Activated effector memory CD4-positive, alpha-beta T cell treated with anti-CD3 and anti-CD28 coated beads, Interleukin-2, amount 50 U/mL, for 16 hours (primary cell): ENCODE results near the gene ADIPOR2.
"Not testable (repeated sequence)": the region's sequence is repeated elsewhere in the genome, so short reads cannot be mapped to it uniquely, and the experiment has no call there.

Experiments
- DNase-seq: peaks from one replicate; pipeline ENCODE4 v3.0.0-alpha.2; 2020

ADIPOR2 gene

DNA sequence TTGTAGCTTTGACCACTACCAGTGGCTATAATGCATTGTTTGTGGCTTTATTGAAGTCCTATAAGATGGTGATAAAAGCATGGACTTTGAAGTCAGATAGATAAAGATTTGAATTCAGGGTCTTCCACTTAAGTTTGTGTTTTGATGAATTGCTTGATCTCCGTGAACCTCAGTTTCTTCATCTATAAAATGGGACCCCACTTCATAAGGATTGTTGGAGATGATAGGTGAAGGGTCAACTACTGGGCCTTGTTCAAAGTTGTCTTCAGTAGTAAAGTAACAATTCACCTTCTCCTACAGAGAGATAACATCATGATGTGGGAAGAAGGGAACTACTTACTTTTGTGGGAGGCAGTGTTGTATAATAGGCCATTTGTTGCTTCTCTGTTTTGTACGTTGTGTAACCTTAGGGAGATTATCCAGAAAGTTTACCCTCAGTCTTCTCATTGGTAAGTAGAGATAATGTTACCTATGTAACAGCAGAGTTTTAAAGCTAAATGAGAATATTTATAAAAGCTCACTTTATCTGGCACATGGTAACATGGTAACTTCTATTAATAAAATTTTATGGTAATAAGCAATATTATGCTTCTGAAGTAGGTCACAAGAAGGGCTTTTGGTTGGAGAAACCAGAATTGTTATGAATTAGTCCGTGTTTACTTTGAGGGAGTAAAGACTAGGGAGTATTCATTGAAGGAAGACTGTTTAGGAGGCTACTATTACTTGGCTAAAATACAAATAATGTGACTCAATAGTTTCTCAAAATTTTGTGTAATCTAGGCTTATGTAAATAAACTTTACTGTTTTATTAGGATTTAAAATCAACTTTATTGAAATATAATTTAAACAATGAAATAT, 15.1 kb downstream of the ADIPOR2 start:
- DNase-seq, result no peak

DNA sequence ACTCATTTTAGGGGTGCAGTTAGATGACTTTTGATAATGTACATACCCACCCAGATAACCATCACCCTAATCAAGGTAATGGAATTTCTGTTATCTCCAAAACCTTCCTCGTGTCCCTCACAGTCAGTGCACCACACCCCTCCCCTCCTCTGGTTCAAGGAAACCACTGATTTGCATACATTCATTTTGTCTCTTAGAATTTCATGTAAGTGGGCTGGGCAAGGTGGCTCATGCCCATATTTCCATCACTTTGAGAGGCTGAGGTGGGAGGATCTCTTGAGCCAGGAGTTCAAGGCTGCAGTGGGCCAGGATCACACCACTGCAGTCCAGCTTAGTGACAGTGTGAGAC, 15.7 kb downstream of the ADIPOR2 start:
- no peak for DNase-seq

DNA sequence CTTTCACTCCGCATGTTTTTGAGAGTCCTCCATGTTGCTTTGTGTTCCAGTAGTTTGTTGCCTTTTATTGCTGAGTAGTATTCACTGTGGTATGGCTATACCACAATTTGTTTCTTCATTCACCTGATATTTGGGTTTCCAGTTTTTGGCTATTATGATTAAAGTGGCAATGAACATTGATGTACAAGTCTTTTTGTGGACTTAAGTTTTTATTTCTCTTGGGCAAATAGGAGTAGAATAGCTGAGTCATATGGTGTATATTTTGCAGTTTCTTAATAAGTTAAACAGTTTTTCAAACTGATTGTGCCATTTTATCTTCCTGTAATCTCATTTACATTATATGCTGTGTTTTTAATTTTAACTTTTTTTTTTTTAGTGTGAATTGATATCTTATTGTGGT, 16.2 kb downstream of the ADIPOR2 start:
- DNase-seq, result no peak

DNA sequence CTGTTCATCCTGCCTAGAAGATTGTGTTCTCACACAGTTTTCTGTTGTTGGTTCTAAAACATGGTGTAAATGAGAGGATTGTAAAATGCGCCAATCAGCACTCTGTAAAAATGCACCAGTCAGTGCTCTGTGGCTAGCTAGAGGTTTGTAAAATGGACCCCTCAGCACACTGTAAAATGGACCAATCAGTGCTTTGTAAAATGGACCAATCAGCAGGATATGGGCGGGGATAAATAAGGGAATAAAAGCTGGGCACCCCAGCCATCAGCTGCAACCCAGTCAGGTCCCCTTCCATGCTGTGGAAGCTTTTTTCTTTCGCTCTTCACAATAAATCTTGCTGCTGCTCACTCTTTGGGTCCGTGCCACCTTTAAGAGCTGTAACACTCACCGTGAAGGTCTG, 19.1 kb downstream of the ADIPOR2 start:
- DNase-seq, result not testable (repeated sequence)

DNA sequence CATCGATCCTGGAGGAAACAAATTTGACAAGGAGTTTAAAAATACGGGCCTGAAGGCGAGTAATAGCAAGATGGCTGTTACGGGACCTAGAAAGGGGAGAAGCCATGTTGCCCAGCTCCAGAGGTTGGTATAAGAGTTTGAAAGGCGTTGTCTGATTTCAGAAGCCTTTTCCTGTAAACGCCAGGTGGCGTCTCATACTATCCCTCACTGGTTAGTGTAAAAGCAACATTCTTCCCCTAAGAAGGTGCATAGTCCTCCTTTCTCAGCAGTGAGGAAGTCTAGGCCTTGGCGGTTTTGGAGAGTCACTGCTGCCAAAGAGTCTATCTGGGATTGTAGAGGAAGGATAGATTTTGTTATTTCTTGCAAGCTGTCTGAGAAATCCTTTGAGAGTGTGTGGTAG, 20.0 kb downstream of the ADIPOR2 start:
- not testable (repeated sequence) for DNase-seq

DNA sequence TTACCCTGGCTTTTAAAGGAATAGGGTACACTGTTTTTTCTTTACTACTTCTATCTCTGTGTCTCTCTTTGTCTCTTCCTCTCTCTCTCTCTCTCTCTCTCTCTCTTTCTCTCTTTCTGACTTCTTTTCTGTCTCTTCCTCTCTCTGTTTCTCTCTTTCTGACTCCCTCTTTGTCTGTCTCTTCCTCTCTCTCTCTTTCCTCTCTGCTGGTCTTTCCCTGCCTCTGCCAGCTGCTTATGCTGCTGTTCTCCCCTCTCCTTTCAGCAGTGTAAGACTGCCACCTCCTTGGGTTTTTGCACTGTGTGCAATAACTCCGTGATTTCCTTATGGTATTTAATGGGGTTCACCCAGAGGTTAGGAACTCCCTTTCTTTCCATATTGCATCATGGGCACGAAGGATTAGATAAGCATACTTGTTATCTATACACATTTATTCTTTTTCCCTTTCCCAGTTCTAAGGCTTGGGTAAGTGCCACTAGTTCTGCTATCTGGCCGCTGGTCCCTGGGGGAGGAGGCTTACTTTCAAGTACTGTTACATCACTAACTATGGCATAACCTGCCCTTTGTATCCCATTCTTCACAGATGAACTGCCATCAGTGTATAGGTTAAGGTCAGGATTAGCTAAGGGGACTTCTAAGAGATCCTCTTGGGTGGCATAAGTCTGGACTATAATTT, 20.8 kb downstream of the ADIPOR2 start:
- DNase-seq, result not testable (repeated sequence)

DNA sequence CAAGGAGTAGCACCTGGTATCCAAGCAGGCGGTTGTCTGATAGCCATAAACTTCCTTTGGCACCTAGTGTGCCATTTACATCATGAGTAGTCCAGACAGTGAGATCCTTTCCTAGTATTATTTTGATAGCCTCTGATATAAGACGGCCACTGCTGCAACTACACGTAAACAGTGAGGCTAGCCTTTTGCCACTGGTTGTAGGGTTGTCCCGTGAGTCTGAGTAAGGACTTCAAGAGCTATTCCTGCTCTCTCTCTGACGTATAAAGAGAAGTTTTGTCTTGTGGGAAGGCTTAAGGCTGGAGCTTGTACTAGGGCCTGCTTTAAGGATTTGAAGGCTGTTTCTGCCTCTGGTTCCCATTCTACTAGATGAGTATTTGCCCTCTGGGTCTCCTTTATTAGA, 21.4 kb downstream of the ADIPOR2 start:
- DNase-seq, result not testable (repeated sequence)

DNA sequence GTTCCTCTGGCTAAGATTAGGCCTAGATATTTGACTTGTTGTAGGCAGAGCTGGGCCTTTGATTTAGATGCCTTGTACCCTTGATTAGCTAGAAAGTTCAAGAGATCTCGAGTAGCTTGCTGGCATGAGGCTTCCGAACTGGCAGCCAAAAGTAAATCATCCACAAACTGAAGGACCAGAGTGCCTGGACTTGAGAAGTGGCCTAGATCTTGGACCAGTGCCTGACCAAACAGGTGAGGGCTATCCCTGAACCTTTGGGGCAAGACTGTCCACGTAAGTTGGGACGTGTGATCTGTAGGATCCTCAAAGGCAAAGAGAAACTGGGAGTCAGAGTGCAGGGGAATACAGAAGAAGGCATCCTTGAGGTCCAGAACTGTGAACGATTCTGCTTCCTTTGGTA, 22.0 kb downstream of the ADIPOR2 start:
- not testable (repeated sequence) for DNase-seq

DNA sequence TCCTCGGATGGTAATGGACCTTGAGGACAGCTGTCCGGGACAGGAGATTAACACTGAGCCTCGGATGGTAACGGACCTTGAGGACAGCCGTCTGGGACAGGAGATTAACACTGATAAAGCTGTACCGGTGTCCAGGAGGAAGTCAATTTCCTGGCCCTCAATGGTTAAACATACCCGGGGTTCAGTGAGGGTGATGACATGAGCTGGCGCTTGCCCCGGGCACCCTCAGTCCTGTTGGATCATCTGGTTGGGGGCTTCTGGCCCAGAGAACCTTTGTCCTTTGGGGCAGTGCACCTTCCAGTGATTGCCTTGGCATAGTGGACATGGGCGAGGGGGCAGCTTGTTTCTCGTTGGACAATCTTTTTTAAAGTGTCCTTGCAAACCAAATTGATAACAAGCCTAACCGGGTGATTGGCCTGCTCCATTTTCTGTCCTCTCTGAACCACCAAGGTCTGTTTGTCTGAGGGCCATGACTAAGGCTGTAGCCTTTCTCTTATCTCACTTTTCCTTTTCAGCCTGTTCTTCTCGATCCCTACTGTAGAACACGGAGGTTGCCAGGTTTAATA, 23.0 kb downstream of the ADIPOR2 start:
- not testable (repeated sequence) for DNase-seq

DNA sequence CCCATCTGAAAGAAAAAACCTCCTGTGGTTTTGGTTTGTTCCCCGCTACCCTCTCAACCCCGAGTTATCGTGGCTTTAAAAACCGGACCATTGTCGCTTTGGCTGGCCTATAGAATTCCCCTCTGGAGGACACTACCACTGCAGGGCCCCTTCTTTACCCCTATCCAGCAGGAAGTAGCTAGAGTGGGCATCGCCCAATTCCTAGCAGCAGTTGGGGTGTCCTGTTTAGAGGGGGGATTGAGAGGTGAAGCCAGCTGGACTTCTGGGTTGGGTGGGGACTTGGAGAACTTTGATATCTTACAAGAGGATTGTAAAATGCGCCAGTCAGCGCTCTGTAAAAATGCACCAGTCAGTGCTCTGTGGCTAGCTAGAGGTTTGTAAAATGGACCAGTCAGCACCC, 24.6 kb downstream of the ADIPOR2 start:
- not testable (repeated sequence) for DNase-seq

DNA sequence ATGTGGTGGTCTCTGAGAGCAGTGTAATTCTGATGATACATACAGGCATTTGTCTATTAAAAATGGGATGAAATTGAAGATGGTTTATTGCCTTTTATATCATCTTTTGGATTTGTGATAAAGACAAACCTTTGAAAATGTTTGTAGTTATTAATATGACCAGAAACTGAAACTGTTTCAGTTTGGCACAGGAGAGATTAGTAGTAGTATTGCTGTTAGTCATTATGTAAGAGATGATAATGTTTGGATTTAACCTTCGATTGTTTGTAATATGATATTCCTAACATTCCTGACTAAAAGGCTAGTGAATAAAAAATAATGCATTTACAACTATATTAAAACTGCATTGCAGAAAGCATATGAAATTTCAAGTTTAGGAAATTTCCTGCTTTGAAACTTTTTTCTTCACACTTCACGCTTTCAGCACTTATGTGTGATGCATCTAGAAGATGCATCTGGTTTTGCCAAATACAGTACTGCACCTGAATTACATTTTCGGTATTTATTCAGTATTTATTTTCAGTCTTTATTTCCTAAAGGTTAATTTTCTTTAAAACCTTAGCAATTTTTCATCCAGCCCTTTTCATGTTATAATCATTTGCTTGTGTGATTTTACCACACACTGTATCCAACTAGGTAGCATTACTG, 25.5 kb downstream of the ADIPOR2 start:
- DNase-seq, result no peak

DNA sequence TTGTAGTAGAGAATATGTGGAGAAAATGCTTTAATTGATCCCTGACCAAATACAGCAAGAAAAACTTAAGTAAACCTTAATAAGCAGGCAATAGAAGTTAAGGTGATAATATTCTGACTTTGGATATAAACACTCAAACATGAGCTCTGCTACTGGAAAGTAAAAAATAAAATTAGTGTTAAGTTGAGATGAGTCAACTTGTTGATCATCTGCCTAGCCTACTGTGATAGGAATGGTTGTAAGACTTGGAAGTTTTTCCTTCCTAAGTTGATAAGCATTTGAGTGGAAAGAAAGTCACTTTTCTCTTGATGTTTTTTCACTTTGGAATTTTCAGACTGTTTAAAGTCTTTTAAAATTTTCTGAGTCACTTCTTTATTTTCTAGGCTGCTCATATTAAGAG, 26.0 kb downstream of the ADIPOR2 start:
- no peak for DNase-seq

DNA sequence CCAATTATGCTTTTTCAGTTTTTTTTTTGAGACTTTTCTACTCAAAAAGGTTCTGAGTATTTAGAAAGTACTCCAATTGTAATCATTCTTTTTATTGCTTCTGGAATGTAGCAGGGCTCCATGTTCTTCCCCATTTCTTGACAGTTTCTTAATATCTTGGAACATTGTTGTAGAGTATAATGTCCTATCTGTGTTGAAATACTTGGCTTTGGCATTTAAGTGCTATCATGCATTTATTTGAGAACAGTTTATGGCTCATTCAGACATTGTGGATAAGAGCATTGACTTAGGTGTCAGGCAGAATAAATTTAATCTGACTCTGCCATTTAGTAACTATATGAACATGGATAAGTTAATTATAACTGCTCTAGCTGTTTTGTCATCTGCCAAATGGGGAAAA, 28.3 kb downstream of the ADIPOR2 start:
- no peak for DNase-seq

DNA sequence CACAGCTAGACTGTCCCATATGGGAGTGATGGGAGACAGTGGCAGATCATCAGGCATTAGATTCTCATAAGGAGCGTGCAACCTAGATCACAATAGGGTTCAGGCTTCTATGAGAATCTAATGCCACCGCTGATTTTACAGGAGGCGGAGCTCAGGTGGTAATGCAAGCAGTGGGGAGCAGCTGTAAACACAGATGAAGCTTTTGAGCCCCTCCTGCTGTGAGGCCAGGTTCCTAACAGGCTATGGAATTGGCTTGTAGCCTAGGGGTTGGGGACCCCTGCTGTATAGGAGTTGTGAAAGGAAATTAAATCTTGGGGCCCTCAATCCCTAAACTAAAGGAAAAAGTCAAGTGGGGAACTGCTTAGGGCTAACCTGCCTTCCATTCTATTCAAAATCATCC, 29.6 kb downstream of the ADIPOR2 start:
- no peak for DNase-seq

DNA sequence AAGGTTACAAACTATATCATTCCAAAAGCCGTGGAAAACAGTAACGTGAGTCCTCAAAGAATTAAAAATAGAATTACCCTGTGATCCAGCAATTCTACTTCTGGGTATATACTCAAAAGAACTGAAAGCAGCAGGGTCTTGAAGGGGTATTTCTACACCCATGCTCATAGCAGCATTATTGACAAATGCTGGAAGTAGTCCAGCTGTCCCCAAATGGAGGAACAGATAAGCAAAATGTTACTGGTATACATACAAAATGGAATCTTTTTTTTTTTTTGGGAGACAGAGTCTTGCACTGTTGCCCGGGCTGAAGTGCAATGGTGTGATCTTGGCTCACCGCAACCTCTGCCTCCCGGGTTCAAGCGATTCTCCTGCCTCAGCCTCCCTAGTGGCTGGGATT, 32.9 kb downstream of the ADIPOR2 start:
- DNase-seq, result no peak

DNA sequence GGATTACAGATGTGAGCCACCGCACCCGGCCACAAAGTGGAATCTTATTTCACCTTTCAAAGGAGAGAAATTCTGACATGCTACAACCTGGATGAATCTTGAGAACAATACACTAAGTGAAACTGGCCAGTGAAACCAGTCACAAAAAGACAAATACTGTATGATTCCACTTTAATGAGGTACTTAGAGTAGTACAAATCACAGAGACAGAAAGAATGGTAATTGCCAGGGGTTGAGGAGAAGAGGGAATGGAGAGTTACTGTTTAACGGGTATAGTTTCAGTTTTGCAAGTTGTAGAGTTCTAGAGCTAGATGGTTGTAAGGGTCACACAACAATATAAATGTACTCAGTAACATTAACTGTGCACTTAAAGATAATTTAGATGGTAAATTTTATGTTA, 33.4 kb downstream of the ADIPOR2 start:
- DNase-seq, result no peak

DNA sequence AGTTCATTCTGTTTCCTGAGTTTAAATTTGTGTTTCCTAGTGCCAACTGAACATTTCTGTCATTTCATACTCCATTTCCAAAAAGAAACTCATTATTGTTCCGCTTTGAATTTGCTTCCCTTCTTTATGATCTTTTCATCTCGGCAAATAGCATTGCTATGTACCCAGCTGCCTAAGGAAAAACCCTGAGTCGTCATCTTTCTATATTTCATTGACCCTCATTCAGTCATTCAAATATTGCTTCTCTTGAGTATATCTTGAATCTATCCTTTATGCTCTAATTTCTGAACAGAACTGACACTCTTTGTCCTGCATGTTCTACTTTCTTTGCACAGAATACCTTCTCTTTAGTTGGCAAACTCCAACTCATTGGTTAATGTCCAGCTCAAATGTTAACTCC, 35.9 kb downstream of the ADIPOR2 start:
- DNase-seq, result no peak

DNA sequence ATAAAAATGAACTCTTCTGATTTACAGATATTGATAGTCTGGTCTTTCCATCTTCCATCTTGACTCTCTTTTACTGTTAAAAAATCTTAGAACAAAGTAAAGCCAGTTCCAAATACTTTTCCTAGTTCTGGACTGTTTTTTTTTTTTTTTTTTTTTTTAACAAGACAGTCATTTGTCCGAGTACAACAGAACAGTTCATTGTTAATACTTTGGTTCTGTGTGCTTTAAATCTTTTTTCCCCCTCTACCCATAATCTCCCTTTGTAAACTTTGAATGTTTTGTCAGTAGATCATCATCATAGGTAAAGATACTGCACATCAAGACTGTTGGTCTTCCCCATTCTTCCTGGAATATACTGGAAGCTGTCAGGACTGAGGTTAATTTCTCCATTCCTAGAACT, 38.0 kb downstream of the ADIPOR2 start:
- DNase-seq, result no peak

DNA sequence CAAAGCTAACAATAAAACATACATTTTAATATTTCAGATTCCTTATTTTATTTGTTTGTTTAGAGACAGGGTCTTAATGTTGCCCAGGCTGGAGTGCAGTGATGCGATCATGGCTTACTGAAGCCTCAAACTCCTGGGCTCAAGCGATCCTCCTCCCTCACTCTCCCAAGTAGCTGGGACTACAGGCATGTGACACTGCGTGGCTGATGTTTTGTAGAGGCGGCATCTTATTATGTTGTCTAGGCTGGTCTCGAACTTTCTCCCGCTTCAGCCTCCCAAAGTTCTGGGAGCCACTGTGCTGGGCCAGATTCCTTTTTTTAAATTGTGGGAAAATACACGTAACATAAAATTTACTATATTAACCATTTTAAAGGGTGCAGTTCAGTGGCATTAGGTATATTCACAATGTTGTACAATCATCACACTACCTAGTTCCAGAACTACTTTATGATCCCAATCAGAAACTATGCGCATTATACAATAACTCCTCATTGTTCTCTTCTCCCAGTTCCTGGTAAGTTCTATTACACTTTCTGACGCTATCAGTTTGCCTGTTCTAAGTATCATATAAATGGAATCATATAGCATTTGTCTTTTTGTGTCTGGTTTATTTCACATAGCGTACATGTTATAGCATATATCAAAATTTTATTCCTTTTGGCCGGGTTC, 40.3 kb downstream of the ADIPOR2 start:
- DNase-seq, result no peak

DNA sequence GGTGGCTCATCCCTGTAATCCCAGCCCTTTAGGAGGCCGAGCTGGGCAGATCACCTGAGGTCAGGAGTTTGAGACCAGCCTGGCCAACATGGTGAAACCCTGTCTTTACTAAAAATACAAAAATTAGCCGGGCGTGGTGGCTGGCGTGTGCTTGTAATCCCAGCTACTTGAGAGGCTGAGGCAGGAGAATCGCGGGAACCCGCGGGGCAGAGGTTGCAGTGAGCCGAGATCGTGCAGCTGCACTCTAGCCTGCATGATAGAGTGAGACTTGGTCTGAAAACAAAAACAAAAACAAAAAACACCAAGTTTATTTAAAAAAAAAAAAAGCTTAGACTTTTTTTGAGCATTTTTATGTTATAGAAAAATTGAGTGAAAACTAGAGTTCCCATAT, 40.8 kb downstream of the ADIPOR2 start:
- DNase-seq, result not testable (repeated sequence)

DNA sequence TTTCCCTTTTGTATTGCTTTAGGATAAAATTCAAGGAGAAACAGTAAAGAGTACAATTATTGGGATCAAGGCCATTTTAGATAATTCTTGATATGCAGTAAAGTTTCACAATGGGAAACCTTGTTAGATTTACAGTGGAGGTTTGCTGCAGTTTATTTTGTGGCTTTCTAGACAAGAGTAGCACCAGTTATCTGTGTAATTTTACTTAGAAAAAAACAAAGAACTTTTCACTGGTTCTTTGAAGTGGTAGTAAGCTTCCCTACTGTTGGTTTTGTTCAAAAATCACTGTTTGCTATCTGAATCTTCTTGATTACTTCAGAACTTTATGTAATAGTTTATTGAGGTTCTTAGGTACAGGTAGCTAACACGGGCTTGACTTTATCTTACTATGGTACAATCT, 42.0 kb downstream of the ADIPOR2 start:
- DNase-seq, result no peak

DNA sequence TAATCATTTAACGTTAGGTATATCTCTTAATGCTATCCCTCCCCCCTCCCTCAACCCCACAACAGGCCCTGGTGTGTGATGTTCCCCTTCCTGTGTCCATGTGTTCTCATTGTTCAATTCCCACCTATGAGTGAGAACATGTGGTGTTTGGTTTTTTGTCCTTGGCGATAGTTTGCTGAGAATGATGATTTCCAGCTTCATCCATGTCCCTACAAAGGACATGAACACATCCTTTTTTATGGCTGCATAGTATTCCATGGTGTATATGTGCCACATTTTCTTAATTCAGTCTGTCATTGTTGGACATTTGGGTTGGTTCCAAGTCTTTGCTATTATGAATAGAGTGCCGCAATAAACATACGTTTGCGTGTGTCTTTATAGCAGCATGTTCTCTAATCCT, 42.8 kb downstream of the ADIPOR2 start:
- not testable (repeated sequence) for DNase-seq

DNA sequence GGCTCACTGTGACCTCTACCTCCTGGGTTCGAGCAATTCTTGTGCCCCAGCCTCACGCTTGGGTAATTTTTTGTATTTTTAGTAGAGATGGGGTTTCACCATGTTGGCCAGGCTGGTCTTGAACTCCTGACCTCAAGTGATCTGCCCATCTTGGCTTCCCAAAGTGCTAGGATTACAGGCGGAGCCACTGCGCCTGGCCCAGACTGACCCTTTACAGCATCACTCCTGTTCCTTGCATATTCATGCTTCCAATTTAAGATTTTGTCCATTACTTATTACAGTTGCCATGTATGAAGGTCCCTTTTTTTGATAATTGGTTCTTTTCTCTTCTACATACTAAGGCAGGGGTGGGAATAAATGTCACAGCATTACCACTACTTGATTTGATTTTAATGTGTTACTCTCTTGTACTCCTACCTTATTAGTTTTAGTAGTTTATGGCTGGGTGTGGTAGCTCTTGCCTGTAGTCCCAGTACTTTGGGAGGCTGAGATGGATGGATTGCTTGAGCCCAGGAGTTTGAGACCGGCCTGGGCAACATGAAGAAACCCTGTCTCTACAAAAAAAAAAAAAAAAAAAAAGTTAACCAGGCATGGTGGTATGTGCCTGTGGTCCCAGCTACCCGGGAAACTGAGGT, 46.9 kb downstream of the ADIPOR2 start:
- DNase-seq, result no peak
